Uterus (tissue), 4 donors: ENCODE results near the gene ZNF219. TPM values are rescaled to one million over a fixed set of nuclear protein-coding genes. Genes with fewer than 3 reads are reported as not detected.

Experiments
- DNase-seq, 2 donors: peaks; one replicate each; pipeline ENCODE4 v3.0.0-alpha.2; 2019 to 2020
- H3K27ac ChIP-seq, 2 donors: fragments of 200-600 bp; sonication (generic); 1 replicate in 1 of 2; 2 replicates in 1 of 2; pipeline ENCODE4 v1.5.1; 2016 to 2018
- H3K27me3 ChIP-seq, 2 donors: fragments of 200-600 bp; sonication (generic); one replicate each; pipeline ENCODE4 v1.5.1; 2018 to 2019; ENCODE audit warnings: control low read depth in 1 of 2
- H3K36me3 ChIP-seq, 2 donors: fragments of 200-600 bp; sonication (generic); one replicate each; pipeline ENCODE4 v1.5.1; 2019; ENCODE audit warnings: control low read depth in 1 of 2
- H3K4me1 ChIP-seq, 2 donors: fragments of 200-600 bp; sonication (generic); one replicate each; pipeline ENCODE4 v1.5.1; 2018 to 2019; ENCODE audit warnings: control low read depth in 1 of 2
- H3K4me3 ChIP-seq, 2 donors: fragments of 200-600 bp; sonication (generic); 1 replicate in 1 of 2; 2 replicates in 1 of 2; pipeline ENCODE4 v1.5.1; 2018 to 2019; ENCODE audit warnings: mild to moderate bottlenecking in 1 of 2
- H3K9me3 ChIP-seq, 2 donors: fragments of 200-600 bp; sonication (generic); one replicate each; pipeline ENCODE4 v1.5.1; 2019; ENCODE audit warnings: control low read depth in 1 of 2
- POLR2A ChIP-seq, 2 donors: fragments of 450-650 bp; IDR thresholded peaks; one replicate each; pipeline ENCODE4 v1.6.1; 2016; ENCODE audit warnings: antibody characterized with exemption in 2 of 2, mild to moderate bottlenecking in 1 of 2, moderate library complexity in 1 of 2
- intact Hi-C: fragments of 100-400 bp; cut with DNase I; formaldehyde crosslinking; loops from one replicate; pipeline ENCODE4 v1.15.1; 2023; ENCODE audit warnings: low total_unique reads
- total RNA-seq, 4 donors: library from RNA; depleted of rRNA in 3 of 4; stranded (reverse); fragments of >200 nt in 3 of 4; gene quantifications; one replicate each; pipeline versions ENCODE4 v1.1.0 to v1.2.4, GENCODE V29; 2014 to 2023
- TF ChIP-seq, protein P1 (sequence below), 4 experiments: fragments of 200-600 bp in 2 of 4; fragments of 450-650 bp in 2 of 4; sonication (generic) in 2 of 4; IDR thresholded peaks; one replicate each; pipeline ENCODE4 v1.5.1; 2016 to 2019; ENCODE audit warnings: antibody characterized with exemption in 4 of 4, mild to moderate bottlenecking in 2 of 4, moderate library complexity in 1 of 4
- donor health status: DM: yes; HTN: yes; CAD: no.

ZNF219 gene
- 10 to 100 TPM in 3 of 4 donors, 1 to 10 TPM in 1; 7.4 to 56.8 (median 15.9) TPM for total RNA-seq

DNA sequence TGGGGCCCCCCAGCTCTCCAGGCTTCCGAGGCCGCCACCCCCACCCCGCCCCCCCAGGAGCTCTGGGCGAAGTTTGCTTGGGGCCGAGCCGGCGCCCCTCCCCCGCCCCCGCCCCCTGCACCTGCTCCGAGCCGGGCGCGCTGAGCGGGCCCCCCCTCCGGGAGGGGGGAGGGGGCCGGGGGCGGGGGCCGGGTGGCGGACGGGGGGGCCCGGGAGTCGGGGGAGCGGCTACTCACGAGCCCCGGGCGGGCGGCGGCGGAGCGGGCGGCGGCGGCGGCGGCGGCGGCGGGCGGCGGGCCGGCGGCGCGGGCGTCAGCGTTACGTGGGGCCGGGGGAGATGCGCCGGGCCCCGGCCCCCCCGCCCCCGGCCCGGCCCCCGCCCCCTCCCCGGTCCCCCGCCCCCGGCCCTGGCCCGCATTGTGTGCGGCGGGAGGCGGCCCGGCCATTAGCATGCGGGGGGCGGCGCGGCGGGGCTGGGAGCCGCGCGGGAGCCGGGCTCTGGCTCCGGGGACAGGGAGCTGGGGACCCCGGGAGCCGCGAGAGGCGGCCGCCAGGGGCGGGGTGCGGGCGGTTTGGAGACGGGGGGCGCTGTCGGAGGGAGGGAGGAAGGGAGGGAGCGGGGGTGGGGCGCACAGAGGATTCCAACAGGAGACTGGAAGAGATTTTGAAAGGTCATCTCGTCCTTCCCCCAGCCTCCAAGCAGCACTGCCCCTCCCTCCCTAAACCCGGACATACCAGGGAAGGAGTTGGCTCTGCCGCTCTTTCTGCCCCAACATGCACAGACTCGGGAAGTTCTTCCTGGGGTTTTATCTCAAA is at the start of gene ZNF219:
Gene ZNF219, minus strand, starts transcription at position 580 of the 816 bp plus-strand sequence. CDS start 5,064 bp downstream, outside the sequence.
- Histone ChIP-seq H3K36me3 (no peaks in the 10 kb centered on the region), H3K27ac (peak within 1 kb of the TSS; percentile 97), H3K4me3 (peak within 1 kb of the TSS; percentile 61 to 77), H3K9me3 (no peaks in the 10 kb centered on the region), H3K27me3 (no peaks in the 10 kb centered on the region), H3K4me1 (peaks cover 6 to 12% of the 10 kb centered on the region in 2 donors)
- no peak for TF ChIP-seq POLR2A (IDR thresholded peaks at IDR 0.05)
- TF ChIP-seq, protein P1, sequence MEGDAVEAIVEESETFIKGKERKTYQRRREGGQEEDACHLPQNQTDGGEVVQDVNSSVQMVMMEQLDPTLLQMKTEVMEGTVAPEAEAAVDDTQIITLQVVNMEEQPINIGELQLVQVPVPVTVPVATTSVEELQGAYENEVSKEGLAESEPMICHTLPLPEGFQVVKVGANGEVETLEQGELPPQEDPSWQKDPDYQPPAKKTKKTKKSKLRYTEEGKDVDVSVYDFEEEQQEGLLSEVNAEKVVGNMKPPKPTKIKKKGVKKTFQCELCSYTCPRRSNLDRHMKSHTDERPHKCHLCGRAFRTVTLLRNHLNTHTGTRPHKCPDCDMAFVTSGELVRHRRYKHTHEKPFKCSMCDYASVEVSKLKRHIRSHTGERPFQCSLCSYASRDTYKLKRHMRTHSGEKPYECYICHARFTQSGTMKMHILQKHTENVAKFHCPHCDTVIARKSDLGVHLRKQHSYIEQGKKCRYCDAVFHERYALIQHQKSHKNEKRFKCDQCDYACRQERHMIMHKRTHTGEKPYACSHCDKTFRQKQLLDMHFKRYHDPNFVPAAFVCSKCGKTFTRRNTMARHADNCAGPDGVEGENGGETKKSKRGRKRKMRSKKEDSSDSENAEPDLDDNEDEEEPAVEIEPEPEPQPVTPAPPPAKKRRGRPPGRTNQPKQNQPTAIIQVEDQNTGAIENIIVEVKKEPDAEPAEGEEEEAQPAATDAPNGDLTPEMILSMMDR (IDR thresholded peaks at IDR 0.05) = peak in 1 of 4 experiments; percentile 16
- intact Hi-C loops = no loop called here
- DNase-seq = peak; percentile 66 to 75

DNA sequence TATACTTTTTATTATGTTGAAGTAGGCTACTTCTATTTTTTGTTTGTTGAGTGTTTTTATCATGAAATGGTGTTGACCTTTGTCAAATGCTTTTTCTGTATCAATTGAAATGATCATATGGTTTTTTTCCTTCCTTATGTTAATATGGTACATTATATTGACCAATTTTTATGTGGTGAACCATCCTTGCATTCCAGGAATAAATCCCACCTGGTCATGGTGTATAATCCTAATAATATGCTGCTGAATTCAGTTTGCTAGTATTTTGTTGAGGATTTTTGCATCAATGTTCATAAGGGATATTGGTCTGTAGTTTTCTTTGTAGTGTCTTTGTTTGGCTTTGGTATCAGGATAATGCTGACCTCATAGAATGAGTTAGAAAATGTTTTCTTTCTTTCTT is 47.0 kb upstream of the ZNF219 start:
- TF ChIP-seq, protein P1 (IDR thresholded peaks at IDR 0.05) = no peak
- TF ChIP-seq POLR2A (IDR thresholded peaks at IDR 0.05) = no peak
- Histone ChIP-seq H3K4me3 (no peak overlapping the region), H3K27ac (no peak overlapping the region), H3K27me3 (no peaks in the 10 kb centered on the region), H3K9me3 (no peaks in the 10 kb centered on the region), H3K4me1 (no peaks in the 10 kb centered on the region), H3K36me3 (no peaks in the 10 kb centered on the region)
- no peak for DNase-seq
- intact Hi-C loops = no loop called here

DNA sequence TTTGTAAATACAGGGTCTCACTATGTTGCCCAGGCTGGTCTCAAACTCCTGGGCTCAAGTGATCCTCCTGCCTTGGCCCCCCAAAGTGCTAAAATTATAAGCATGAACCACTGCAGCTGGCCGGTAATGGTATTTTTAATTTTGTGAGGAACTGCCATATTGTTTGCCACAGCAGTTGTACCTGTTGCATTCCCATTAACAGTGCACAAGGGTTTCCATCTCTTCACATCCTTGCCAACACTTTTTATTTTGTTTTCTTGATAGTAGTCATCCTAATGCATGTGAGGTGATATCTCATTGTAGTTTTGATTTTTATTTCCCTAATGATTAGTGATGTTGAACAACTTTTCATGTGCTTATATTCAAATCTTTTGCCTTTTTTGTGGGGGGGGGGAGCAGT is 43.9 kb upstream of the ZNF219 start:
- intact Hi-C loops = no loop called here
- H3K27me3 ChIP-seq = no peaks in the 10 kb centered on the region
- no peaks in the 10 kb centered on the region for H3K36me3 ChIP-seq
- DNase-seq = no peak
- no peak overlapping the region for H3K4me3 ChIP-seq
- H3K9me3 ChIP-seq = no peaks in the 10 kb centered on the region
- H3K4me1 ChIP-seq = no peaks in the 10 kb centered on the region
- no peak overlapping the region for H3K27ac ChIP-seq
- no peak for TF ChIP-seq POLR2A (IDR thresholded peaks at IDR 0.05)
- TF ChIP-seq, protein P1 (IDR thresholded peaks at IDR 0.05) = no peak

DNA sequence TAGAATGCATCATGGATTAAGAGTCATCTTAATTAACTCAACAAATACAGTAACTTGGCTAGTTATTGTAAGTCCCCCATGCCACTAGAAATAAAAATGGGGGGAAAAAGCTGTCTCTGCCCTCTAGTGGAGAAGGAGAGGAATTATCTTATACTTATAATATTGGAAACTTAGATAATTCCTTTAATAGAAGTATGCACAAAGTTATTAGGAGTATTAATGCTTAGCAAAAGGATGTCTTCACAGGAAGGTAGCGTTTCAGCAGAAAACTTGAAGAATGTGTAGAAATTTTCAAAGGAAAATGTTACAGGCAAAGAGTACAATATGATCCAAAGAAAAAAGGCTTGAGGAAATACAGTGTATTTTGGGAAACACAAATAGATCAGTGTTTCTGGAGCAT is 37.6 kb upstream of the ZNF219 start:
- Histone ChIP-seq H3K9me3 (no peaks in the 10 kb centered on the region), H3K27ac (no peak overlapping the region), H3K36me3 (no peaks in the 10 kb centered on the region), H3K27me3 (no peaks in the 10 kb centered on the region), H3K4me1 (no peaks in the 10 kb centered on the region), H3K4me3 (no peak overlapping the region)
- DNase-seq = no peak
- TF ChIP-seq, protein P1 (IDR thresholded peaks at IDR 0.05) = peak; percentile 13 to 40 (median 19)
- no peak for TF ChIP-seq POLR2A (IDR thresholded peaks at IDR 0.05)
- intact Hi-C loops = no loop called here

DNA sequence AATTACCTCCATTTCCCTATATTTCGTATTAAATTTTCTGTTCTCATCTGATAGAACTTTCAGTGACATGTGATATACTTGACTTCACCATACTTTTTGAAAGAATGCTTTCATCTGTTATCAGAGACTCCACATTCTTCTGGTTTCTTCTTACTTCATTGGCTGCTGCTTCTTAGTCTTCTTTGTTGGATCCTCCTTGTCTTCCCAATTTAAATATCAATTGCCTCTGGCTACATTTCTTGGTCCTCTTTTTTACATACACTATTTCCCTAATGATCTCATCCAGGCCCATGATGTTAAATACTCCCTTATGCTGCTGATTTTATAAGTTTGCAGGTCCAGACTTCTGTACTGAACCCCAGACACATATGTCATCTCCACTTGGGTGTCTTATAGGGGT is 35.4 kb upstream of the ZNF219 start:
- no peaks in the 10 kb centered on the region for H3K27me3 ChIP-seq
- no peak overlapping the region for H3K4me3 ChIP-seq
- DNase-seq = no peak
- no peaks in the 10 kb centered on the region for H3K9me3 ChIP-seq
- intact Hi-C loops = no loop called here
- no peaks in the 10 kb centered on the region for H3K36me3 ChIP-seq
- H3K4me1 ChIP-seq = no peaks in the 10 kb centered on the region
- H3K27ac ChIP-seq = no peak overlapping the region
- TF ChIP-seq, protein P1 (IDR thresholded peaks at IDR 0.05) = no peak
- no peak for TF ChIP-seq POLR2A (IDR thresholded peaks at IDR 0.05)
